Colonic mucosa (tissue), 4 donors: ENCODE data around the gene CCDC12. TPM values are rescaled to one million over a fixed set of nuclear protein-coding genes. Genes with fewer than 3 reads are reported as not detected.
A peak's percentile ranks its signal among the peaks of the same experiment; 100 is the strongest.

Experiments used
- DNase-seq: peaks from one replicate; pipeline ENCODE4 v3.0.0-alpha.2; 2020
- H3K27ac ChIP-seq: fragments of 200-600 bp; one replicate; pipeline ENCODE4 v1.8.0; 2021
- H3K27me3 ChIP-seq: fragments of 200-600 bp; one replicate; pipeline ENCODE4 v1.8.0; 2021
- H3K36me3 ChIP-seq: fragments of 200-600 bp; one replicate; pipeline ENCODE4 v1.8.0; 2021
- H3K4me1 ChIP-seq: fragments of 200-600 bp; one replicate; pipeline ENCODE4 v1.8.0; 2021; ENCODE audit warnings: mild to moderate bottlenecking
- H3K4me3 ChIP-seq: fragments of 200-600 bp; one replicate; pipeline ENCODE4 v1.8.0; 2021
- H3K9ac ChIP-seq, 2 donors: one replicate each; pipeline ENCODE4 v1.7.0; 2013; ENCODE audit warnings: control low read depth in 2 of 2, low read depth in 2 of 2, low read length in 2 of 2
- H3K9me3 ChIP-seq: fragments of 200-600 bp; one replicate; pipeline ENCODE4 v1.8.0; 2021
- intact Hi-C: fragments of 100-400 bp; cut with DNase I; formaldehyde crosslinking; loops from one replicate; pipeline ENCODE4 v1.14.1; 2022
- total RNA-seq, 2 donors: library from RNA; stranded (reverse); fragmentation: NEBNext Ultra II Directional in 1 of 2; extraction: Animal tissue kit (Norgen Biotek cat#: 25700) in 1 of 2; gene quantifications; one replicate each; pipeline ENCODE4 v1.2.1, GENCODE V29; 2021
- TF ChIP-seq, protein P1 (sequence below): fragments of 200-600 bp; IDR thresholded peaks from one replicate; pipeline ENCODE4 v1.8.0; 2022; ENCODE audit warnings: antibody characterized with exemption, mild to moderate bottlenecking
- donor health status: healthy.
- donor health status: DM: no; HTN: no; CAD: no.
- donor health status: DM: no; HTN: no; CAD: no.

The CCDC12 gene
- total RNA-seq, 2 donors from 2014 or later = 34.1 to 55.7 TPM

- H3K9ac ChIP-seq = no peak overlapping the region
Observed at GRCh38 chr3:46884929-46885328, 91.6 kb downstream of the CCDC12 start.

GRCh38 chr3:46884427-46884826, 92.1 kb downstream of the CCDC12 start:
- Histone ChIP-seq H3K27ac (no peak overlapping the region), H3K36me3 (no peaks in the 10 kb centered on the region), H3K27me3 (peaks cover 43% of the 10 kb centered on the region), H3K9ac (no peak overlapping the region), H3K4me1 (peaks cover 7% of the 10 kb centered on the region), H3K9me3 (no peaks in the 10 kb centered on the region), H3K4me3 (no peak overlapping the region)
- DNase-seq = no peak
- TF ChIP-seq, protein P1, sequence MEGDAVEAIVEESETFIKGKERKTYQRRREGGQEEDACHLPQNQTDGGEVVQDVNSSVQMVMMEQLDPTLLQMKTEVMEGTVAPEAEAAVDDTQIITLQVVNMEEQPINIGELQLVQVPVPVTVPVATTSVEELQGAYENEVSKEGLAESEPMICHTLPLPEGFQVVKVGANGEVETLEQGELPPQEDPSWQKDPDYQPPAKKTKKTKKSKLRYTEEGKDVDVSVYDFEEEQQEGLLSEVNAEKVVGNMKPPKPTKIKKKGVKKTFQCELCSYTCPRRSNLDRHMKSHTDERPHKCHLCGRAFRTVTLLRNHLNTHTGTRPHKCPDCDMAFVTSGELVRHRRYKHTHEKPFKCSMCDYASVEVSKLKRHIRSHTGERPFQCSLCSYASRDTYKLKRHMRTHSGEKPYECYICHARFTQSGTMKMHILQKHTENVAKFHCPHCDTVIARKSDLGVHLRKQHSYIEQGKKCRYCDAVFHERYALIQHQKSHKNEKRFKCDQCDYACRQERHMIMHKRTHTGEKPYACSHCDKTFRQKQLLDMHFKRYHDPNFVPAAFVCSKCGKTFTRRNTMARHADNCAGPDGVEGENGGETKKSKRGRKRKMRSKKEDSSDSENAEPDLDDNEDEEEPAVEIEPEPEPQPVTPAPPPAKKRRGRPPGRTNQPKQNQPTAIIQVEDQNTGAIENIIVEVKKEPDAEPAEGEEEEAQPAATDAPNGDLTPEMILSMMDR = no peak
- intact Hi-C loops = no loop called here

More at GRCh38 chr3:46884929-46885328, 91.6 kb downstream of the CCDC12 start:
- DNase-seq = no peak
- TF ChIP-seq, protein P1 = no peak
- H3K4me1 ChIP-seq = peaks cover 7% of the 10 kb centered on the region
- H3K4me3 ChIP-seq = no peak overlapping the region
- no peaks in the 10 kb centered on the region for H3K9me3 ChIP-seq
- H3K36me3 ChIP-seq = no peaks in the 10 kb centered on the region
- H3K27me3 ChIP-seq = peaks cover 43% of the 10 kb centered on the region
- no peak overlapping the region for H3K27ac ChIP-seq
- intact Hi-C loops = no loop called here

GRCh38 chr3:46883830-46884185, 92.7 kb downstream of the CCDC12 start:
- no peaks in the 10 kb centered on the region for H3K9me3 ChIP-seq
- peaks cover 7% of the 10 kb centered on the region for H3K4me1 ChIP-seq
- H3K36me3 ChIP-seq = no peaks in the 10 kb centered on the region
- peak overlapping the region; percentile 12 to 35 for H3K9ac ChIP-seq
- TF ChIP-seq, protein P1 = no peak
- no peak for DNase-seq
- H3K4me3 ChIP-seq = no peak overlapping the region
- H3K27me3 ChIP-seq = peaks cover 43% of the 10 kb centered on the region
- intact Hi-C loops = no loop called here
- no peak overlapping the region for H3K27ac ChIP-seq

DNA sequence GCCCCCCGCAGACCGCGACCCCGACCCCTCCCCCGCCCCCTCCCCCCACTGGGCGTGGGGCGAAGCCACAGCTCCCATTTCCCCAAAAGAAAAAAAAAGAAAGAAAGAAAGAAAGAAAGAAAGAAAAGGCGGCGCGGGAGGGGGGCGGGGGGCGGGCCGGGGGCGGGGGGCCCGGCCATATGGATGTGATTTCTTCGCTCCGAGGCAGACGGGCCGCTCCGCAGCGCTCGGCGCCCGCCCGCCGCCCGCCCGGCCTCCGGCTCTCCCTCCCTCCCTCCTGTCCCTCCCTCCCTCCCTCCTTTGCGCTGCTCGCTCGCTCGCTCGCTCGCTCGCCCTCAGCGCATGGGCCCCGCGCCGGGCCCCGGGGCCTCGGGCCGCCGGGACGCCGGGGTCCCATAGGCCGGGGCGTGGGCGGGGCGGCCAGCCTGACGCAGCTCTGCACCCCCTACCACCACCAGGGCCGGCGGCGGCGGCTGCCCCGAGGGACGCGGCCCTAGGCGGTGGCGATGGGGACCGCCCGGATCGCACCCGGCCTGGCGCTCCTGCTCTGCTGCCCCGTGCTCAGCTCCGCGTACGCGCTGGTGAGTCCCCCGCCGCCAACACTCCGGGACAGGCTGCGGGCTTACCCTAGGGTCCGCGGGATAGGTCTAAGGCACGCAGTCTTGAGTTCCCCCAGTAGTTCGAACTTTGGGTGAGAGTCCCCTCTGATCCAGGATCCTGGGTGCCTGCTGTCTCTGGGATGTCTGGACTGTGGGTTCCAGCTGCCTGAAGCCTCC, 93.3 kb downstream of the CCDC12 start:
- Histone ChIP-seq H3K9me3 (no peaks in the 10 kb centered on the region), H3K27me3 (peaks cover 43% of the 10 kb centered on the region), H3K36me3 (no peaks in the 10 kb centered on the region), H3K4me3 (peak overlapping the region; percentile 27), H3K9ac (peak overlapping the region; percentile 12 to 35), H3K27ac (no peak overlapping the region), H3K4me1 (peaks cover 7% of the 10 kb centered on the region)
- no peak for DNase-seq
- TF ChIP-seq, protein P1 = no peak
- intact Hi-C loops = no loop called here

DNA sequence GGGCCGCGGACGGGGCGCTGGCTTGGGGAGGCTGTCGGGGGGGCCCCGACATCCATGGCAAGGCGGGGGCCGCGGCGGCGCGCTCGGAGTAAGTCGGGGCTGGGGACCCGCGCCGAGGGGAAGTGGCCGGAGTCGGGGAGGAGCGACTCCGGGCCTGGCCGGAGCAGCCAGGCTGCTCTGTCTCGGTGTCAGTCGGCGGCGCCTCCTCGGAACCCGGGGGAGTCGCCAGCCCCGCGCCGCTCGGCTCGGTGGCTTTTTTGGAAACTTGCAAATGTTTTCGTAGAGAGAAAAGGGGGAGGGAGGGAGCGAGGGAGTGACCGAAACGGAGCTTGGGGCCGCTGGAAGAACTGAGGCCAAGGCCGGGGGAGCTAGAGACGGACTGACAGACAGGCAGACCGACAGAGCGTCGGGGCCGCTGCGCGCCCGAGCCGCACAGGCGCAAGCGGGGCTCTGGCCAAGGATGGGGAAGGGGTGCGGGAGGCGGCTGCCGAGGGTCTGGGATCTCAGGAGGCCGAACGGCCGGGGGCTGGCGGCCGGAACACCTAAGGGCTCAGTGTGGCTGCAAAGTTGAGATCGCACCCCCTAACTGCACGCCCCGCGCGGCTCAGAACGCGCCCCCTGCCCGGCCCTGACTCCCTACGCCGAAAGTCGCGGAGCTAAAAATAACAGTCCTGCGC, 94.0 kb downstream of the CCDC12 start:
- peak overlapping the region; percentile 19 for H3K27ac ChIP-seq
- peaks cover 43% of the 10 kb centered on the region for H3K27me3 ChIP-seq
- TF ChIP-seq, protein P1 = no peak
- no peaks in the 10 kb centered on the region for H3K36me3 ChIP-seq
- no peaks in the 10 kb centered on the region for H3K9me3 ChIP-seq
- peak overlapping the region in 1 of 2 donors; percentile 43 for H3K9ac ChIP-seq
- H3K4me1 ChIP-seq = peaks cover 7% of the 10 kb centered on the region
- peak overlapping the region; percentile 27 for H3K4me3 ChIP-seq
- no peak for DNase-seq
- intact Hi-C loops = no loop called here
